Testis (tissue), 2 donors: ENCODE data around the gene TULP4.

Experiments
- POLR2A ChIP-seq: fragments of 450-650 bp; IDR thresholded peaks from one replicate; pipeline ENCODE4 v1.6.1; 2017; ENCODE audit warnings: antibody characterized with exemption, mild to moderate bottlenecking, moderate library complexity
- TF ChIP-seq, protein P1 (sequence below), 3 experiments: fragments of 450-650 bp in 2 of 3; fragments of 200-600 bp in 1 of 3; sonication (generic) in 1 of 3; IDR thresholded peaks; one replicate each; pipeline ENCODE4 v1.5.1; 2016 to 2019; ENCODE audit warnings: antibody characterized with exemption in 3 of 3, mild to moderate bottlenecking in 2 of 3, moderate library complexity in 1 of 3

- TF ChIP-seq POLR2A, result no peak
- TF ChIP-seq, protein P1, sequence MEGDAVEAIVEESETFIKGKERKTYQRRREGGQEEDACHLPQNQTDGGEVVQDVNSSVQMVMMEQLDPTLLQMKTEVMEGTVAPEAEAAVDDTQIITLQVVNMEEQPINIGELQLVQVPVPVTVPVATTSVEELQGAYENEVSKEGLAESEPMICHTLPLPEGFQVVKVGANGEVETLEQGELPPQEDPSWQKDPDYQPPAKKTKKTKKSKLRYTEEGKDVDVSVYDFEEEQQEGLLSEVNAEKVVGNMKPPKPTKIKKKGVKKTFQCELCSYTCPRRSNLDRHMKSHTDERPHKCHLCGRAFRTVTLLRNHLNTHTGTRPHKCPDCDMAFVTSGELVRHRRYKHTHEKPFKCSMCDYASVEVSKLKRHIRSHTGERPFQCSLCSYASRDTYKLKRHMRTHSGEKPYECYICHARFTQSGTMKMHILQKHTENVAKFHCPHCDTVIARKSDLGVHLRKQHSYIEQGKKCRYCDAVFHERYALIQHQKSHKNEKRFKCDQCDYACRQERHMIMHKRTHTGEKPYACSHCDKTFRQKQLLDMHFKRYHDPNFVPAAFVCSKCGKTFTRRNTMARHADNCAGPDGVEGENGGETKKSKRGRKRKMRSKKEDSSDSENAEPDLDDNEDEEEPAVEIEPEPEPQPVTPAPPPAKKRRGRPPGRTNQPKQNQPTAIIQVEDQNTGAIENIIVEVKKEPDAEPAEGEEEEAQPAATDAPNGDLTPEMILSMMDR (IDR thresholded peaks at IDR 0.05), result no peak
These were observed 25.1 kb downstream of the TULP4 start for GRCh38 chr6:158337332-158337731.
